Neural progenitor cell (in vitro differentiated cells): Measurements from ENCODE around the gene MSL1.

Experiments
- EZH2 ChIP-seq: fragments of 200-600 bp; sonication (generic); IDR thresholded peaks from 2 replicates; pipeline ENCODE4 v1.6.1; 2017; ENCODE audit warnings: antibody characterized with exemption, mild to moderate bottlenecking, moderate library complexity
- TF ChIP-seq, protein P1 (sequence below): fragments of 200-600 bp; sonication (generic); IDR thresholded peaks from 2 replicates; pipeline ENCODE4 v1.5.1; 2017; ENCODE audit warnings: antibody characterized with exemption, mild to moderate bottlenecking

DNA sequence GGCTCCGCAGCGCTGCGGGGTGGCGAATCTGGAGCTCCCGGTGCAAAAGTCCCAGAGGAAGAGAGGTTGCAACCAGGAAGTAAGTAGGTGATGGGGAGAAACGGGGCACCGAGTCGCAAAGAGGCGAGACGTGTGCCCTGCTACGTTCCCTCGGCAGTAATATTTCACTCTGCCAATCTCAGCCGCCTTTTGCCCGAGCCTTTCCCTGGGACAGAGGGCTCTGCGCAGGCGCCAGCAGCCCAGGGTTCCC is 21.4 kb upstream of the MSL1 start, which contains the start of gene NR1D1:
- TF ChIP-seq, protein P1, sequence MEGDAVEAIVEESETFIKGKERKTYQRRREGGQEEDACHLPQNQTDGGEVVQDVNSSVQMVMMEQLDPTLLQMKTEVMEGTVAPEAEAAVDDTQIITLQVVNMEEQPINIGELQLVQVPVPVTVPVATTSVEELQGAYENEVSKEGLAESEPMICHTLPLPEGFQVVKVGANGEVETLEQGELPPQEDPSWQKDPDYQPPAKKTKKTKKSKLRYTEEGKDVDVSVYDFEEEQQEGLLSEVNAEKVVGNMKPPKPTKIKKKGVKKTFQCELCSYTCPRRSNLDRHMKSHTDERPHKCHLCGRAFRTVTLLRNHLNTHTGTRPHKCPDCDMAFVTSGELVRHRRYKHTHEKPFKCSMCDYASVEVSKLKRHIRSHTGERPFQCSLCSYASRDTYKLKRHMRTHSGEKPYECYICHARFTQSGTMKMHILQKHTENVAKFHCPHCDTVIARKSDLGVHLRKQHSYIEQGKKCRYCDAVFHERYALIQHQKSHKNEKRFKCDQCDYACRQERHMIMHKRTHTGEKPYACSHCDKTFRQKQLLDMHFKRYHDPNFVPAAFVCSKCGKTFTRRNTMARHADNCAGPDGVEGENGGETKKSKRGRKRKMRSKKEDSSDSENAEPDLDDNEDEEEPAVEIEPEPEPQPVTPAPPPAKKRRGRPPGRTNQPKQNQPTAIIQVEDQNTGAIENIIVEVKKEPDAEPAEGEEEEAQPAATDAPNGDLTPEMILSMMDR = no peak
- TF ChIP-seq EZH2 = no peak
